ENCODE results near the gene INAFM1. TPM values are rescaled to one million over a fixed set of nuclear protein-coding genes. Genes with fewer than 3 reads are reported as not detected.

The INAFM1 gene
- total RNA-seq, 1 experiment from 2014 or later = 8.1 TPM

DNA sequence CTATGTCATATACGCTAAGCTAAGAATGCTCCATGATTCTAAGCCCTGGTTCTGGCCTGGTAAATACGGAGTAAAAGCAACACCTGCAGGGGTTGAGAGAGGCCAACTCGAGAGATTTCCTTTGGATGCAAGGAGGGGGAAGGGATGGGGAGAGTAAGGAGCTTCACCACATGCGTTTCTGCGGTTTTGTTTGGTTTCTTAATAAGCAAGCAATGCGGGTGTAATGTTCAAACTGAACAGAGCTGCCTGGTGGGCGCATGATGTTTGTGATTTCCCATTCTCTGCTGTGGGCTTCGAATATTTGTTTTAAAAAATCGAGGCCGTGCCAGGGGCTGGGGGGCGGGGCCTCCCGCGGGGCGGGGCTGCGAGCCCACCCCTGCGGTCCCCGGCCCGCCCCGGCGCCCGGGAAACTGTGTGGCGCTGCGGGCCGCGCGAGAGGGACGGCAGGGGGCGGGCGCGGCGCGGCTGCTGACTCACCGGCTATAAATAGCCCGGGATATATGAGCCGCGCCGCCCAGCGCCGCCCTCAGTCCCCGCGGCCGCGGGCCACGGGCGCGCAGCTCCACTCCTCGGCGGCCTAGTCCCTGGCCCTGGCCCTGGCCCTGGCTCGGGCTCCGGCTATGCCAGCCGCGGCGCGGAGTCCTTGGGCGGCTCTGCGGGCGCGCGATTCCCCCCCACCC lies 48.8 kb upstream of the INAFM1 start (continued):
- TF ChIP-seq, protein P1, sequence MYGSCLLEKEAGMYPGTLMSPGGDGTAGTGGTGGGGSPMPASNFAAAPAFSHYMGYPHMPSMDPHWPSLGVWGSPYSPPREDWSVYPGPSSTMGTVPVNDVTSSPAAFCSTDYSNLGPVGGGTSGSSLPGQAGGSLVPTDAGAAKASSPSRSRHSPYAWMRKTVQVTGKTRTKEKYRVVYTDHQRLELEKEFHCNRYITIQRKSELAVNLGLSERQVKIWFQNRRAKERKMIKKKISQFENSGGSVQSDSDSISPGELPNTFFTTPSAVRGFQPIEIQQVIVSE (CRISPR knock-in tag; IDR thresholded peaks at IDR 0.05; ENCODE audit: borderline replicate concordance) = no peak
- no peak for TF ChIP-seq JUN (CRISPR knock-in tag; IDR thresholded peaks at IDR 0.05)
- TF ChIP-seq, protein P2, sequence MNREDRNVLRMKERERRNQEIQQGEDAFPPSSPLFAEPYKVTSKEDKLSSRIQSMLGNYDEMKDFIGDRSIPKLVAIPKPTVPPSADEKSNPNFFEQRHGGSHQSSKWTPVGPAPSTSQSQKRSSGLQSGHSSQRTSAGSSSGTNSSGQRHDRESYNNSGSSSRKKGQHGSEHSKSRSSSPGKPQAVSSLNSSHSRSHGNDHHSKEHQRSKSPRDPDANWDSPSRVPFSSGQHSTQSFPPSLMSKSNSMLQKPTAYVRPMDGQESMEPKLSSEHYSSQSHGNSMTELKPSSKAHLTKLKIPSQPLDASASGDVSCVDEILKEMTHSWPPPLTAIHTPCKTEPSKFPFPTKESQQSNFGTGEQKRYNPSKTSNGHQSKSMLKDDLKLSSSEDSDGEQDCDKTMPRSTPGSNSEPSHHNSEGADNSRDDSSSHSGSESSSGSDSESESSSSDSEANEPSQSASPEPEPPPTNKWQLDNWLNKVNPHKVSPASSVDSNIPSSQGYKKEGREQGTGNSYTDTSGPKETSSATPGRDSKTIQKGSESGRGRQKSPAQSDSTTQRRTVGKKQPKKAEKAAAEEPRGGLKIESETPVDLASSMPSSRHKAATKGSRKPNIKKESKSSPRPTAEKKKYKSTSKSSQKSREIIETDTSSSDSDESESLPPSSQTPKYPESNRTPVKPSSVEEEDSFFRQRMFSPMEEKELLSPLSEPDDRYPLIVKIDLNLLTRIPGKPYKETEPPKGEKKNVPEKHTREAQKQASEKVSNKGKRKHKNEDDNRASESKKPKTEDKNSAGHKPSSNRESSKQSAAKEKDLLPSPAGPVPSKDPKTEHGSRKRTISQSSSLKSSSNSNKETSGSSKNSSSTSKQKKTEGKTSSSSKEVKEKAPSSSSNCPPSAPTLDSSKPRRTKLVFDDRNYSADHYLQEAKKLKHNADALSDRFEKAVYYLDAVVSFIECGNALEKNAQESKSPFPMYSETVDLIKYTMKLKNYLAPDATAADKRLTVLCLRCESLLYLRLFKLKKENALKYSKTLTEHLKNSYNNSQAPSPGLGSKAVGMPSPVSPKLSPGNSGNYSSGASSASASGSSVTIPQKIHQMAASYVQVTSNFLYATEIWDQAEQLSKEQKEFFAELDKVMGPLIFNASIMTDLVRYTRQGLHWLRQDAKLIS (CRISPR knock-in tag; IDR thresholded peaks at IDR 0.05; ENCODE audit: borderline replicate concordance) = no peak
- peak; percentile 67; the same call in 1 of the 2 replicates for TF ChIP-seq ETV6 (CRISPR knock-in tag; IDR thresholded peaks at IDR 0.05)
- TF ChIP-seq SP1 (CRISPR knock-in tag; conservative IDR thresholded peaks at IDR 0.05) = peak; percentile 92
- TF ChIP-seq RELA (CRISPR knock-in tag; IDR thresholded peaks at IDR 0.05; ENCODE audit: borderline replicate concordance) = no peak
- peak; percentile 78; the same call in 1 of the 2 replicates for TF ChIP-seq FOXP1 (CRISPR knock-in tag; IDR thresholded peaks at IDR 0.05; ENCODE audit: borderline replicate concordance)
- TF ChIP-seq, protein P3, sequence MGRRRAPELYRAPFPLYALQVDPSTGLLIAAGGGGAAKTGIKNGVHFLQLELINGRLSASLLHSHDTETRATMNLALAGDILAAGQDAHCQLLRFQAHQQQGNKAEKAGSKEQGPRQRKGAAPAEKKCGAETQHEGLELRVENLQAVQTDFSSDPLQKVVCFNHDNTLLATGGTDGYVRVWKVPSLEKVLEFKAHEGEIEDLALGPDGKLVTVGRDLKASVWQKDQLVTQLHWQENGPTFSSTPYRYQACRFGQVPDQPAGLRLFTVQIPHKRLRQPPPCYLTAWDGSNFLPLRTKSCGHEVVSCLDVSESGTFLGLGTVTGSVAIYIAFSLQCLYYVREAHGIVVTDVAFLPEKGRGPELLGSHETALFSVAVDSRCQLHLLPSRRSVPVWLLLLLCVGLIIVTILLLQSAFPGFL (CRISPR knock-in tag; IDR thresholded peaks at IDR 0.05; ENCODE audit: borderline replicate concordance) = no peak
- TF ChIP-seq NFE2L1 (CRISPR knock-in tag; IDR thresholded peaks at IDR 0.05) = no peak
- 0 out of 2 replicates have a peak, but pooled peaks have one; percentile 57 for TF ChIP-seq EMX1 (CRISPR knock-in tag; IDR thresholded peaks at IDR 0.05)
- TF ChIP-seq, protein P4, sequence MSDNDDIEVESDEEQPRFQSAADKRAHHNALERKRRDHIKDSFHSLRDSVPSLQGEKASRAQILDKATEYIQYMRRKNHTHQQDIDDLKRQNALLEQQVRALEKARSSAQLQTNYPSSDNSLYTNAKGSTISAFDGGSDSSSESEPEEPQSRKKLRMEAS (CRISPR knock-in tag; IDR thresholded peaks at IDR 0.05) = no peak; the same call in 1 of the 2 replicates

DNA sequence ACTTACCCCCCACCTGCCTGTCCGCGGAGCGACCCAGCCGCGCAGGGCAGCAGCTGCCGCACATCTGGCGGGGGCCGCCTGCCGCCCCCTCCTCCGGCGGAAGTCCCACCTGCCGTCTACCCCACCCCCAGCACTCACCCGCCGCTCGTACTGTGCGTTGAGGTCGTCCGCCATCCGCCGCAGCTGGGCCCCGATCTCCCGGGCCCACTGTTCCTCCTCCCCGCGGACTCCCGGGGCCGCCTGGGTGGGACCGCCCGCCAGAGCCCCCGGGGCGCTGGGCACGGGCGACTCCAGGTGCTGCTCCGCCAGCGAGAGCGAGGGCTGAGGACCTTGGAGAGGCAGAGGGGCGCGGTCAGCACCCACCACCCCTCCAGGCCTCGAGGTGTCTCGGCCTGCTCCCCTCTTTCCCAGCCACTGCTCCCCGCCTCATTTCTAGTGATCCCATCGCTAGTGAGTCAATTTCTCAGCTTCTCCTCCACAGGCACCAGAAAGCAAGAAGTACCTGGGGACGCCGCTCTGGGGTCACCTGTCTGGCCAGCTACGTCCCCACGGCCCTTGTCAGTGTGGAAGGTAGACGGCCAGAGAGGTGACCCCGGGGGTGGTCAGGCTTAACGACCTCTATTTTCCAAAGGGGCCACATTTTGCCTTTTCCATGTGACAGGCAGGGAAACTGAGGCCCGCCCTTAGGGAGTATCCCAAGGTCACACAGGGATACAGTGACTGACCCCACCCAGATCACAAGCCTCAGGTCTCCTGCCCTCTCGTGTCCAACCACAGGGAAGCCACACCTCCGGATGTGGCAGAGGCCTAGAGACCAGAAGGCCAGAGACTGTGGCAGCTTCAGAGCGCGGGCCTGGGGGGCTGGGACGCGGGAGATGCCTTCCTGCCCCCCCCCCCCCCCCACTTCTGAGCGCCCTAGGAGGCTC lies 48.0 kb upstream of the INAFM1 start:
- H3K4me3 Mint-ChIP-seq = peak overlapping the region; percentile 79
- H3K36me3 Mint-ChIP-seq = peaks cover 12% of the 10 kb centered on the region
- TF ChIP-seq, protein P5, sequence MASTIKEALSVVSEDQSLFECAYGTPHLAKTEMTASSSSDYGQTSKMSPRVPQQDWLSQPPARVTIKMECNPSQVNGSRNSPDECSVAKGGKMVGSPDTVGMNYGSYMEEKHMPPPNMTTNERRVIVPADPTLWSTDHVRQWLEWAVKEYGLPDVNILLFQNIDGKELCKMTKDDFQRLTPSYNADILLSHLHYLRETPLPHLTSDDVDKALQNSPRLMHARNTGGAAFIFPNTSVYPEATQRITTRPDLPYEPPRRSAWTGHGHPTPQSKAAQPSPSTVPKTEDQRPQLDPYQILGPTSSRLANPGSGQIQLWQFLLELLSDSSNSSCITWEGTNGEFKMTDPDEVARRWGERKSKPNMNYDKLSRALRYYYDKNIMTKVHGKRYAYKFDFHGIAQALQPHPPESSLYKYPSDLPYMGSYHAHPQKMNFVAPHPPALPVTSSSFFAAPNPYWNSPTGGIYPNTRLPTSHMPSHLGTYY (CRISPR knock-in tag; IDR thresholded peaks at IDR 0.05) = no peak
- TF ChIP-seq EMX1 (CRISPR knock-in tag; IDR thresholded peaks at IDR 0.05) (0 out of 2 replicates have a peak, but pooled peaks have one; percentile 37), MYBL2 (CRISPR knock-in tag; IDR thresholded peaks at IDR 0.05) (no peak), SP1 (CRISPR knock-in tag; conservative IDR thresholded peaks at IDR 0.05) (no peak), FOXP1 (CRISPR knock-in tag; IDR thresholded peaks at IDR 0.05; ENCODE audit: borderline replicate concordance) (no peak; the same call in 1 of the 2 replicates), ZNF423 (CRISPR knock-in tag; IDR thresholded peaks at IDR 0.05) (0 out of 2 replicates have a peak, but pooled peaks have one; percentile 21), ATF1 (CRISPR knock-in tag; IDR thresholded peaks at IDR 0.05) (no peak), CBFB (CRISPR knock-in tag; IDR thresholded peaks at IDR 0.05; ENCODE audit: low read depth) (no peak), TP53 (CRISPR knock-in tag; IDR thresholded peaks at IDR 0.05) (no peak)
- TF ChIP-seq, protein P4 (CRISPR knock-in tag; IDR thresholded peaks at IDR 0.05) = peak; percentile 10; the same call in 1 of the 2 replicates
- TF ChIP-seq, protein P6, sequence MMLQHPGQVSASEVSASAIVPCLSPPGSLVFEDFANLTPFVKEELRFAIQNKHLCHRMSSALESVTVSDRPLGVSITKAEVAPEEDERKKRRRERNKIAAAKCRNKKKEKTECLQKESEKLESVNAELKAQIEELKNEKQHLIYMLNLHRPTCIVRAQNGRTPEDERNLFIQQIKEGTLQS (CRISPR knock-in tag; conservative IDR thresholded peaks at IDR 0.05) = no peak
- TF ChIP-seq, protein P7, sequence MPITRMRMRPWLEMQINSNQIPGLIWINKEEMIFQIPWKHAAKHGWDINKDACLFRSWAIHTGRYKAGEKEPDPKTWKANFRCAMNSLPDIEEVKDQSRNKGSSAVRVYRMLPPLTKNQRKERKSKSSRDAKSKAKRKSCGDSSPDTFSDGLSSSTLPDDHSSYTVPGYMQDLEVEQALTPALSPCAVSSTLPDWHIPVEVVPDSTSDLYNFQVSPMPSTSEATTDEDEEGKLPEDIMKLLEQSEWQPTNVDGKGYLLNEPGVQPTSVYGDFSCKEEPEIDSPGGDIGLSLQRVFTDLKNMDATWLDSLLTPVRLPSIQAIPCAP (CRISPR knock-in tag; IDR thresholded peaks at IDR 0.05) = 0 out of 2 replicates have a peak, but pooled peaks have one; percentile 9

More for the DNA sequence above, 48.0 kb upstream of the INAFM1 start:
- H3K9me3 Mint-ChIP-seq = no peaks in the 10 kb centered on the region
- peaks cover 21% of the 10 kb centered on the region for H3K4me1 Mint-ChIP-seq
- H3K27me3 Mint-ChIP-seq (ENCODE audit: low read depth) = no peaks in the 10 kb centered on the region; the same call in 1 of the 2 replicates
- POLR2A ChIA-PET = interaction anchor here (0.5 to 3.9 kb wide), 13 partner anchors 13 to 213 kb away, joined by 3 to 61 read pairs (median 6); partner anchors contain the start of genes CCDC9, INAFM1 and ZC3H4
- DNase-seq (ENCODE audit: low spot score) (no peak), ATAC-seq (peak; percentile 0; the same call in 1 of the 2 replicates)
- peak overlapping the region; percentile 96 for H3K27ac Mint-ChIP-seq
- CTCF ChIA-PET = interaction anchor here (1.1 to 9.0 kb wide), 10 partner anchors 13 to 288 kb away, joined by 3 to 136 read pairs (median 6); partner anchors contain the start of genes CCDC9, INAFM1, NAPA and SAE1

Data from WTC11 (cell line).